GM12878 (cell line): Measurements from ENCODE around the gene ZSWIM7.

Experiments
- CTCF ChIP-seq, 3 experiments: IDR thresholded peaks in 2 of 3; conservative IDR thresholded peaks in 1 of 3; 2 replicates each; pipeline ENCODE4 v1.5.1; 2011; ENCODE audit warnings: low read depth in 3 of 3, low read length in 3 of 3, mild to moderate bottlenecking in 3 of 3, control low read depth in 2 of 3, moderate library complexity in 2 of 3, inconsistent platforms in 1 of 3, mixed read lengths in 1 of 3; ENCODE audit not compliant: control insufficient read depth in 2 of 3, insufficient read depth in 1 of 3; ENCODE audit errors: extremely low read depth in 1 of 3
- RUNX3 ChIP-seq: IDR thresholded peaks from 2 replicates; pipeline ENCODE4 v1.6.1; 2012; ENCODE audit warnings: low read length, inconsistent platforms

GRCh38 chr17:15954222-15954621 is 45.3 kb downstream of the ZSWIM7 start:
- TF ChIP-seq RUNX3 (no peak), CTCF (IDR thresholded peaks at IDR 0.05 in 2 of 3, conservative IDR thresholded peaks at IDR 0.05 in 1 of 3; ENCODE audit: control insufficient read depth in 2 of 3, extremely low read depth in 1 of 3, insufficient read depth in 1 of 3, low read depth in 3 of 3, low read length in 3 of 3) (no peak)
